ENCODE measurements around the gene POF1B.

POF1B gene, protein sequence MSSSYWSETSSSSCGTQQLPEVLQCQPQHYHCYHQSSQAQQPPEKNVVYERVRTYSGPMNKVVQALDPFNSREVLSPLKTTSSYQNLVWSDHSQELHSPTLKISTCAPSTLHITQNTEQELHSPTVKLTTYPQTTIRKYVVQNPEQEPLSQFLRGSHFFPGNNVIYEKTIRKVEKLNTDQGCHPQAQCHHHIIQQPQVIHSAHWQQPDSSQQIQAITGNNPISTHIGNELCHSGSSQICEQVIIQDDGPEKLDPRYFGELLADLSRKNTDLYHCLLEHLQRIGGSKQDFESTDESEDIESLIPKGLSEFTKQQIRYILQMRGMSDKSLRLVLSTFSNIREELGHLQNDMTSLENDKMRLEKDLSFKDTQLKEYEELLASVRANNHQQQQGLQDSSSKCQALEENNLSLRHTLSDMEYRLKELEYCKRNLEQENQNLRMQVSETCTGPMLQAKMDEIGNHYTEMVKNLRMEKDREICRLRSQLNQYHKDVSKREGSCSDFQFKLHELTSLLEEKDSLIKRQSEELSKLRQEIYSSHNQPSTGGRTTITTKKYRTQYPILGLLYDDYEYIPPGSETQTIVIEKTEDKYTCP

GRCh38 chrX:85379174-85379907 lies at the start of gene POF1B:
TSS of gene POF1B (minus strand) at chrX:85379665. CDS start at chrX:85379454, 211 bp downstream.
- no peaks in the 10 kb centered on the region for H3K79me2 ChIP-seq (ENCODE audit: low read length)
- peak within 1 kb of the TSS; percentile 82 for H3K4me2 ChIP-seq (ENCODE audit: low read length)
- H4K20me1 ChIP-seq (ENCODE audit: insufficient read depth, low read length) = no peaks in the 10 kb centered on the region
- no peaks in the 10 kb centered on the region for H3K9me3 ChIP-seq (ENCODE audit: insufficient read depth, low read length)
- peak within 1 kb of the TSS; percentile 75 for H3K4me3 ChIP-seq (ENCODE audit: low read length)
- H3K9ac ChIP-seq (ENCODE audit: low read length) = peak within 1 kb of the TSS; percentile 51
- peak within 1 kb of the TSS; percentile 69 for H2AFZ ChIP-seq (ENCODE audit: low read depth, low read length)
- H3K36me3 ChIP-seq (replicated peaks; ENCODE audit: low read depth, low read length) = no peaks in the 10 kb centered on the region
- no peaks in the 10 kb centered on the region for H3K27me3 ChIP-seq (ENCODE audit: low read depth, low read length)
- no peak for TF ChIP-seq EZH2phosphoT487 (IDR thresholded peaks at IDR 0.05; ENCODE audit: low read depth)
- TF ChIP-seq CTCF (IDR thresholded peaks at IDR 0.05; ENCODE audit: low read depth, low read length) = no peak
- H3K27ac ChIP-seq (ENCODE audit: low read length) = no peak within 1 kb of the TSS
- H3K4me1 ChIP-seq (ENCODE audit: low read length) = peaks cover 16% of the 10 kb centered on the region; the same call in 1 of the 2 replicates

- Histone ChIP-seq H3K36me3 (replicated peaks; ENCODE audit: low read depth, low read length) (no peaks in the 10 kb centered on the region), H3K27me3 (ENCODE audit: low read depth, low read length) (no peaks in the 10 kb centered on the region)
Measured at GRCh38 chrX:85429066-85429465, 49.6 kb upstream of the POF1B start.

GRCh38 chrX:85419293-85419692 lies 39.8 kb upstream of the POF1B start:
- Histone ChIP-seq H3K9me3 (ENCODE audit: insufficient read depth, low read length) (no peaks in the 10 kb centered on the region), H3K27me3 (ENCODE audit: low read depth, low read length) (no peaks in the 10 kb centered on the region), H4K20me1 (ENCODE audit: insufficient read depth, low read length) (no peaks in the 10 kb centered on the region), H3K36me3 (replicated peaks; ENCODE audit: low read depth, low read length) (no peaks in the 10 kb centered on the region), H3K4me1 (ENCODE audit: low read length) (no peaks in the 10 kb centered on the region), H3K4me3 (ENCODE audit: low read length) (no peak overlapping the region), H3K27ac (ENCODE audit: low read length) (no peak overlapping the region), H2AFZ (ENCODE audit: low read depth, low read length) (no peak overlapping the region), H3K4me2 (ENCODE audit: low read length) (no peak overlapping the region), H3K79me2 (ENCODE audit: low read length) (no peaks in the 10 kb centered on the region), H3K9ac (ENCODE audit: low read length) (no peak overlapping the region)
- TF ChIP-seq CTCF (IDR thresholded peaks at IDR 0.05; ENCODE audit: low read depth, low read length) = no peak
- no peak for TF ChIP-seq EZH2phosphoT487 (IDR thresholded peaks at IDR 0.05; ENCODE audit: low read depth)

More at GRCh38 chrX:85429066-85429465, 49.6 kb upstream of the POF1B start:
- Histone ChIP-seq H3K79me2 (ENCODE audit: low read length) (no peaks in the 10 kb centered on the region), H3K4me2 (ENCODE audit: low read length) (no peak overlapping the region), H3K9me3 (ENCODE audit: insufficient read depth, low read length) (no peaks in the 10 kb centered on the region), H3K4me1 (ENCODE audit: low read length) (no peaks in the 10 kb centered on the region), H3K4me3 (ENCODE audit: low read length) (no peak overlapping the region), H3K27ac (ENCODE audit: low read length) (no peak overlapping the region), H3K9ac (ENCODE audit: low read length) (no peak overlapping the region), H2AFZ (ENCODE audit: low read depth, low read length) (no peak overlapping the region), H4K20me1 (ENCODE audit: insufficient read depth, low read length) (no peaks in the 10 kb centered on the region)
- TF ChIP-seq EZH2phosphoT487 (IDR thresholded peaks at IDR 0.05; ENCODE audit: low read depth) = no peak
- TF ChIP-seq CTCF (IDR thresholded peaks at IDR 0.05; ENCODE audit: low read depth, low read length) = no peak

DNA sequence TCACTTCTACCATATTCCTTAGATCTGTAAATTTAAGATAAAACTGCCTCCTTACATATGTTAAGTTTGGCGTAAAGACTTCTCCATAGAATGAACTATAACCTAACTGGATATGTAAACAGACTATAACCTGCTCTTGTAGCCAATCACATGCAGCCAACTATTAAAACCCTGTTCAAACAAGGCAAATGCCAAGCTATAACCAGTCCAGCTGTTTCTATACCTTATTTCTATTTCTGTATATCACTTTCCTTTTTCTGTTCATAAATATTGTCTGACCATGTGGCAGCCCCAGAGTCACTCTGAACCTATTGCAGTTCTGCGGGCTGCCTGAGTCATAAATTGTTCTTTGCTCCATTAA lies 12.4 kb upstream of the POF1B start:
- Histone ChIP-seq H3K36me3 (replicated peaks; ENCODE audit: low read depth, low read length) (no peaks in the 10 kb centered on the region), H2AFZ (ENCODE audit: low read depth, low read length) (no peak overlapping the region), H3K27me3 (ENCODE audit: low read depth, low read length) (no peaks in the 10 kb centered on the region), H3K4me2 (ENCODE audit: low read length) (no peak overlapping the region), H3K9ac (ENCODE audit: low read length) (no peak overlapping the region), H3K4me1 (ENCODE audit: low read length) (no peaks in the 10 kb centered on the region), H3K4me3 (ENCODE audit: low read length) (no peak overlapping the region), H4K20me1 (ENCODE audit: insufficient read depth, low read length) (no peaks in the 10 kb centered on the region), H3K9me3 (ENCODE audit: insufficient read depth, low read length) (no peaks in the 10 kb centered on the region), H3K27ac (ENCODE audit: low read length) (no peak overlapping the region), H3K79me2 (ENCODE audit: low read length) (no peaks in the 10 kb centered on the region)
- TF ChIP-seq CTCF (IDR thresholded peaks at IDR 0.05; ENCODE audit: low read depth, low read length) = no peak
- no peak for TF ChIP-seq EZH2phosphoT487 (IDR thresholded peaks at IDR 0.05; ENCODE audit: low read depth)
